Measurements from ENCODE around the gene BLACAT1.
A peak's percentile ranks its signal among the peaks of the same experiment; 100 is the strongest.

DNA sequence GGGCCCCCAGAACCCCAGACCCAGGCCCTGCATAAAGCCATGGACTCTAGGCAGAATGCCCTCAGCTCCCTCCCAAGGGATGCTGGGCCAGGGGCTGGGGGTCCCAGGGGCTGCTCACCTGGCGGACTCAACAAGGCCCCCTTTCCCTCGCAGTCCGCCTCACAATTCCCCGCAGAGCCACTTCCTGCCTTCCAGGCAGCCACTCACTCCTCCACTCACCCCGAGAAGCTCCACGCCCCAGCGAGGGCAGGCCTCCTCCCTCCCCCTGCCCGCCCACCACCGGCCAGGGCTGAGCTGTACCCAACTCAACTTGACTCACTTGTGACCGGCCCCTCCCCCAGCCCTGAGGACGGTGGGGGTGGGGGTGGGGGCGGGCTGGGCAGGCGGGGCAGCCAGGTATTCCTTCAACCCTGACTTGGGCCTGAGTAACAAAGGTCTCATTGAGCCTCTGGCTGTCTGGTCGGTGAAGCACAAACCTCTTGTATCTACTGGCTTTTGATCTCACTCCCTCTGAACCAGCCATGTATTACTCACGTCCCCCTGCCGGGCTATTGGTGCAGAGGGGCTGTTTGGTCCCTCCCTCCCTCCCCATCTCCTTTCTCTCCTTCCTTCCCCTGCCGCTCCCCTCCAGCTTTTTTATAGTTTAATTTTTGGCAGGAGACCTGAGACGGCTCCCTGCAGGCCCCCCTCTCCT is 5.9 kb downstream of the BLACAT1 start:
- TF ChIP-seq EP300 (IDR thresholded peaks at IDR 0.05; ENCODE audit: low read depth) (no peak), POLR2A (IDR thresholded peaks at IDR 0.05) (peak; percentile 32)

Measured in transverse colon (tissue), 1 donor.